ENCODE data around the gene ATP5PO.

The ATP5PO gene

GRCh38 chr21:33916200-33916567 is 580 bp upstream of the ATP5PO start:
- Histone ChIP-seq H3K79me2 (ENCODE audit: control insufficient read depth, insufficient read depth, low read length) (peaks cover 14% of the 10 kb centered on the region), H3K36me3 (ENCODE audit: control insufficient read depth, insufficient read depth, low read length) (no peaks in the 10 kb centered on the region), H3K79me1 (ENCODE audit: low read length) (peaks cover 8% of the 10 kb centered on the region), H2BK120ac (ENCODE audit: low read depth, low read length) (no peak overlapping the region), H3K27me3 (ENCODE audit: insufficient read depth, low read length, poor library complexity) (no peaks in the 10 kb centered on the region), H4K5ac (ENCODE audit: low read length) (peak overlapping the region; percentile 84), H2BK5ac (ENCODE audit: low read length) (no peak overlapping the region), H4K8ac (ENCODE audit: low read depth, low read length) (no peak overlapping the region), H3K18ac (ENCODE audit: low read length) (no peak overlapping the region), H2AK5ac (ENCODE audit: low read length) (no peak overlapping the region), H3K27ac (ENCODE audit: low read depth, low read length) (no peak overlapping the region), H3K4me3 (ENCODE audit: low read length) (no peak overlapping the region), H3K56ac (ENCODE audit: low read length) (peak overlapping the region; percentile 61), H3K4me2 (ENCODE audit: low read length) (peak overlapping the region; percentile 42), H3K23ac (ENCODE audit: low read length) (no peak overlapping the region), H2BK15ac (replicated peaks; ENCODE audit: low read depth) (no peak overlapping the region), H3K4me1 (ENCODE audit: control insufficient read depth, low read depth, low read length) (no peaks in the 10 kb centered on the region), H3K4ac (ENCODE audit: low read depth, low read length) (peak overlapping the region; percentile 43), H3K9ac (ENCODE audit: low read length) (peak overlapping the region; percentile 46)
- WGBS (ENCODE audit: extremely low coverage, insufficient coverage, low lambda C conversion rate), result no CpG with 5 or more reads among the region's 5 CpGs
- no peak for DNase-seq

GRCh38 chr21:33914188-33914587 is 1.4 kb downstream of the ATP5PO start:
- Histone ChIP-seq H4K8ac (ENCODE audit: low read depth, low read length) (no peak overlapping the region), H3K27ac (ENCODE audit: low read depth, low read length) (no peak overlapping the region), H3K23ac (ENCODE audit: low read length) (no peak overlapping the region), H3K4ac (ENCODE audit: low read depth, low read length) (no peak overlapping the region), H3K56ac (ENCODE audit: low read length) (no peak overlapping the region), H2BK5ac (ENCODE audit: low read length) (no peak overlapping the region), H3K27me3 (ENCODE audit: insufficient read depth, low read length, poor library complexity) (no peaks in the 10 kb centered on the region), H3K18ac (ENCODE audit: low read length) (no peak overlapping the region), H3K4me3 (ENCODE audit: low read length) (no peak overlapping the region), H2BK120ac (ENCODE audit: low read depth, low read length) (no peak overlapping the region), H2BK15ac (replicated peaks; ENCODE audit: low read depth) (no peak overlapping the region), H4K5ac (ENCODE audit: low read length) (no peak overlapping the region), H3K4me2 (ENCODE audit: low read length) (no peak overlapping the region), H3K79me1 (ENCODE audit: low read length) (peaks cover 8% of the 10 kb centered on the region), H2AK5ac (ENCODE audit: low read length) (no peak overlapping the region), H3K9ac (ENCODE audit: low read length) (no peak overlapping the region), H3K4me1 (ENCODE audit: control insufficient read depth, low read depth, low read length) (no peaks in the 10 kb centered on the region), H3K79me2 (ENCODE audit: control insufficient read depth, insufficient read depth, low read length) (peaks cover 14% of the 10 kb centered on the region), H3K36me3 (ENCODE audit: control insufficient read depth, insufficient read depth, low read length) (no peaks in the 10 kb centered on the region)
- WGBS (ENCODE audit: extremely low coverage, insufficient coverage, low lambda C conversion rate), result no CpG with 5 or more reads among the region's 5 CpGs
- no peak for DNase-seq

DNA sequence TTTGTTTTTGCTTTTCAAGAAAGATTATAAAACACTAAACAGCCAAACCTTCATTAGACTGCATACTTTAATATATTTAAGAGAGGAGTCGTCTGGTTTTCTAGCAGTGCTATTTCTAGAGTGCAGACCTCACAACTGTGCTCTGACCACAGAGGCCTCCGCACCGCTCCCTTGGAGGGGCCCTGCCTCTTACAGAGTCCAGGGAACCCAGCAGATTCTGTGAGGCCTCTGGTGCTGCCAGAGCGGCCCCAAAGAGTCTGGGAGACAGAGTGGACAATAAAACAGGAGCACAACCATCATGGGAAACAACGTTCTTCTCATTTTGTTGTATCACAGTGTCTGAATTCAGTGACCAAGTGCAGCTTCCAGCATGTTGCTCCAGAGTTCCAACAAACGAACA is 5.8 kb downstream of the ATP5PO start:
- no CpG with 5 or more reads among the region's 6 CpGs for WGBS (ENCODE audit: extremely low coverage, insufficient coverage, low lambda C conversion rate)
- no peaks in the 10 kb centered on the region for H3K4me1 ChIP-seq (ENCODE audit: control insufficient read depth, low read depth, low read length)
- no peak overlapping the region for H3K56ac ChIP-seq (ENCODE audit: low read length)
- H3K18ac ChIP-seq (ENCODE audit: low read length), result no peak overlapping the region
- H2AK5ac ChIP-seq (ENCODE audit: low read length), result no peak overlapping the region
- H2BK5ac ChIP-seq (ENCODE audit: low read length), result no peak overlapping the region
- no peak overlapping the region for H4K8ac ChIP-seq (ENCODE audit: low read depth, low read length)
- no peak overlapping the region for H2BK120ac ChIP-seq (ENCODE audit: low read depth, low read length)
- H3K27me3 ChIP-seq (ENCODE audit: insufficient read depth, low read length, poor library complexity), result no peaks in the 10 kb centered on the region
- H3K79me1 ChIP-seq (ENCODE audit: low read length), result peaks cover 5% of the 10 kb centered on the region
- H3K9ac ChIP-seq (ENCODE audit: low read length), result no peak overlapping the region
- no peak overlapping the region for H3K4me2 ChIP-seq (ENCODE audit: low read length)
- DNase-seq, result no peak
- H4K5ac ChIP-seq (ENCODE audit: low read length), result no peak overlapping the region
- no peak overlapping the region for H3K27ac ChIP-seq (ENCODE audit: low read depth, low read length)
- no peak overlapping the region for H2BK15ac ChIP-seq (replicated peaks; ENCODE audit: low read depth)
- H3K79me2 ChIP-seq (ENCODE audit: control insufficient read depth, insufficient read depth, low read length), result peaks cover 6% of the 10 kb centered on the region
- H3K4ac ChIP-seq (ENCODE audit: low read depth, low read length), result no peak overlapping the region
- H3K36me3 ChIP-seq (ENCODE audit: control insufficient read depth, insufficient read depth, low read length), result peaks cover 14% of the 10 kb centered on the region
- no peak overlapping the region for H3K4me3 ChIP-seq (ENCODE audit: low read length)
- no peak overlapping the region for H3K23ac ChIP-seq (ENCODE audit: low read length)

DNA sequence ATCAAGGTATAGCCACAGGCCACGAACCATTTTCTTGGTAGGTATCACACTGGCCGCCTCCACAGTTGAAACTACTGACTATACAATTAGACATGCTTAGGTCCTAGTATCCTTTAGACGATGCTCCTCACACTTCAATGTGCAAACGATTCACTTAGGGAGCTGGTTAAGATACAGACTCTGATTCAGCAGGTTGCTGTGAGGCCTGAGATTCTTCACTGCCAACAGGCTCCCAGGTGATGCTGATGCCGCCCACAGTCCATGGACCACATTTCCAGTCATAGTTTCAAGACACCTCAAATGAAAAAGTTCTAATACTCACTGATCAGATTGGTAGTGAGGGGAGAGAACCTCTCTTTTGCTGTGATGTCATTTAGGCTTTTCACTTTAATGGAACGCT is 6.8 kb downstream of the ATP5PO start:
- Histone ChIP-seq H3K4ac (ENCODE audit: low read depth, low read length) (no peak overlapping the region), H4K8ac (ENCODE audit: low read depth, low read length) (no peak overlapping the region), H4K5ac (ENCODE audit: low read length) (no peak overlapping the region), H3K79me1 (ENCODE audit: low read length) (no peaks in the 10 kb centered on the region), H3K23ac (ENCODE audit: low read length) (no peak overlapping the region), H3K36me3 (ENCODE audit: control insufficient read depth, insufficient read depth, low read length) (peaks cover 19% of the 10 kb centered on the region), H3K4me1 (ENCODE audit: control insufficient read depth, low read depth, low read length) (no peaks in the 10 kb centered on the region), H3K9ac (ENCODE audit: low read length) (no peak overlapping the region), H3K27me3 (ENCODE audit: insufficient read depth, low read length, poor library complexity) (no peaks in the 10 kb centered on the region), H3K79me2 (ENCODE audit: control insufficient read depth, insufficient read depth, low read length) (no peaks in the 10 kb centered on the region), H3K56ac (ENCODE audit: low read length) (no peak overlapping the region), H2AK5ac (ENCODE audit: low read length) (no peak overlapping the region), H2BK15ac (replicated peaks; ENCODE audit: low read depth) (no peak overlapping the region), H3K4me3 (ENCODE audit: low read length) (no peak overlapping the region), H3K27ac (ENCODE audit: low read depth, low read length) (no peak overlapping the region), H3K18ac (ENCODE audit: low read length) (no peak overlapping the region), H3K4me2 (ENCODE audit: low read length) (no peak overlapping the region), H2BK5ac (ENCODE audit: low read length) (no peak overlapping the region), H2BK120ac (ENCODE audit: low read depth, low read length) (no peak overlapping the region)
- DNase-seq, result no peak
- WGBS (ENCODE audit: extremely low coverage, insufficient coverage, low lambda C conversion rate), result no CpG with 5 or more reads among the region's 6 CpGs

- no peak overlapping the region for H3K23ac ChIP-seq (ENCODE audit: low read length)
- no peak overlapping the region for H2BK5ac ChIP-seq (ENCODE audit: low read length)
- no peaks in the 10 kb centered on the region for H3K27me3 ChIP-seq (ENCODE audit: insufficient read depth, low read length, poor library complexity)
- no peak overlapping the region for H2AK5ac ChIP-seq (ENCODE audit: low read length)
- H3K18ac ChIP-seq (ENCODE audit: low read length), result no peak overlapping the region
- H4K5ac ChIP-seq (ENCODE audit: low read length), result no peak overlapping the region
- H3K79me1 ChIP-seq (ENCODE audit: low read length), result no peaks in the 10 kb centered on the region
- no peaks in the 10 kb centered on the region for H3K4me1 ChIP-seq (ENCODE audit: control insufficient read depth, low read depth, low read length)
- H3K36me3 ChIP-seq (ENCODE audit: control insufficient read depth, insufficient read depth, low read length), result peaks cover 20% of the 10 kb centered on the region
- H3K4me2 ChIP-seq (ENCODE audit: low read length), result no peak overlapping the region
- H3K9ac ChIP-seq (ENCODE audit: low read length), result no peak overlapping the region
- no CpG with 5 or more reads among the region's 5 CpGs for WGBS (ENCODE audit: extremely low coverage, insufficient coverage, low lambda C conversion rate)
- no peak overlapping the region for H3K4ac ChIP-seq (ENCODE audit: low read depth, low read length)
- no peak overlapping the region for H4K8ac ChIP-seq (ENCODE audit: low read depth, low read length)
- H3K4me3 ChIP-seq (ENCODE audit: low read length), result no peak overlapping the region
- no peaks in the 10 kb centered on the region for H3K79me2 ChIP-seq (ENCODE audit: control insufficient read depth, insufficient read depth, low read length)
- H2BK15ac ChIP-seq (replicated peaks; ENCODE audit: low read depth), result no peak overlapping the region
- no peak for DNase-seq
- no peak overlapping the region for H3K56ac ChIP-seq (ENCODE audit: low read length)
- H2BK120ac ChIP-seq (ENCODE audit: low read depth, low read length), result no peak overlapping the region
- no peak overlapping the region for H3K27ac ChIP-seq (ENCODE audit: low read depth, low read length)
These were observed 11.6 kb downstream of the ATP5PO start for GRCh38 chr21:33904041-33904440.

GRCh38 chr21:33902349-33902748 is 13.3 kb downstream of the ATP5PO start:
- Histone ChIP-seq H3K27ac (ENCODE audit: low read depth, low read length) (no peak overlapping the region), H3K4me1 (ENCODE audit: control insufficient read depth, low read depth, low read length) (no peaks in the 10 kb centered on the region), H3K9ac (ENCODE audit: low read length) (no peak overlapping the region), H3K4ac (ENCODE audit: low read depth, low read length) (no peak overlapping the region), H3K36me3 (ENCODE audit: control insufficient read depth, insufficient read depth, low read length) (peaks cover 15% of the 10 kb centered on the region), H3K56ac (ENCODE audit: low read length) (no peak overlapping the region), H3K79me2 (ENCODE audit: control insufficient read depth, insufficient read depth, low read length) (no peaks in the 10 kb centered on the region), H3K4me2 (ENCODE audit: low read length) (no peak overlapping the region), H3K4me3 (ENCODE audit: low read length) (no peak overlapping the region), H2BK5ac (ENCODE audit: low read length) (no peak overlapping the region), H2BK15ac (replicated peaks; ENCODE audit: low read depth) (no peak overlapping the region), H3K27me3 (ENCODE audit: insufficient read depth, low read length, poor library complexity) (no peaks in the 10 kb centered on the region), H2AK5ac (ENCODE audit: low read length) (no peak overlapping the region), H3K23ac (ENCODE audit: low read length) (no peak overlapping the region), H3K79me1 (ENCODE audit: low read length) (no peaks in the 10 kb centered on the region), H3K18ac (ENCODE audit: low read length) (no peak overlapping the region), H4K8ac (ENCODE audit: low read depth, low read length) (no peak overlapping the region), H2BK120ac (ENCODE audit: low read depth, low read length) (no peak overlapping the region), H4K5ac (ENCODE audit: low read length) (no peak overlapping the region)
- no peak for DNase-seq
- WGBS (ENCODE audit: extremely low coverage, insufficient coverage, low lambda C conversion rate), result no CpG with 5 or more reads among the region's 6 CpGs

Data from mesendoderm (in vitro differentiated cells).